Pancreas (tissue), 10 donors: ENCODE measurements around the gene ANKS1B. TPM values are rescaled to one million over a fixed set of nuclear protein-coding genes. Genes with fewer than 3 reads are reported as not detected.

ENCODE experiments used
- ATAC-seq, 4 donors: fragments of 200-7000 bp; cut with Tn5 transposase; one replicate each; pipeline versions ENCODE4 v1.8.0 to v1.9.1; 2020; ENCODE audit warnings: mild to moderate bottlenecking in 4 of 4, moderate library complexity in 4 of 4
- DNase-seq, 6 donors: peaks; one replicate each; pipeline ENCODE4 v3.0.0-alpha.2; 2020
- FAIRE-seq: peaks from 2 replicates; lab custom pipeline; 2012; peaks lifted over from hg19 to GRCh38; lab: Jason Lieb, UNC
- H3K27ac ChIP-seq, 4 donors: fragments of 200-600 bp; sonication (generic); 1 replicate in 3 of 4; 2 replicates in 1 of 4; pipeline versions ENCODE4 v1.5.0 to v1.8.0; 2020
- H3K27me3 ChIP-seq, 4 donors: fragments of 200-600 bp; one replicate each; pipeline ENCODE4 v1.8.0; 2021
- H3K36me3 ChIP-seq, 3 donors: fragments of 200-600 bp; sonication (generic) in 1 of 3; one replicate each; pipeline versions ENCODE4 v1.5.0 to v1.8.0; 2020 to 2021
- H3K4me1 ChIP-seq, 3 donors: fragments of 200-600 bp; one replicate each; pipeline ENCODE4 v1.8.0; 2021
- H3K4me3 ChIP-seq, 4 donors: fragments of 200-600 bp; sonication (generic) in 2 of 4; one replicate each; pipeline versions ENCODE4 v1.5.0 to v1.8.0; 2020 to 2021
- H3K9me3 ChIP-seq, 4 donors: fragments of 200-600 bp; one replicate each; pipeline ENCODE4 v1.8.0; 2021
- CTCF ChIP-seq, 4 donors: fragments of 200-600 bp; sonication (generic) in 3 of 4; IDR thresholded peaks; one replicate each; pipeline versions ENCODE4 v1.5.0 to v1.8.0; 2021; ENCODE audit warnings: antibody characterized with exemption in 4 of 4
- WGBS, 2 donors: extraction: QIAGEN DNeasy Blood & Tissue Kit; methylation state at CpG; one replicate each; pipeline ENCODE4 v1.1.7; 2013; 5-methylcytosine and 5-hydroxymethylcytosine counted together
- intact Hi-C, 3 donors: fragments of 100-400 bp; cut with DNase I; formaldehyde crosslinking; loops; one replicate each; pipeline versions ENCODE4 v1.11.1 to v1.14.2; 2022
- polyA plus RNA-seq, 2 donors: library from polyadenylated mRNA; stranded (reverse); fragments of 200-250 nt; gene quantifications; one replicate each; pipeline ENCODE4 v1.2.3, GENCODE V29; 2013
- total RNA-seq, 6 donors: library from RNA; stranded (reverse); fragmentation: NEBNext Ultra II Directional in 4 of 6; extraction: Animal tissue kit (Norgen Biotek cat#: 25700) in 4 of 6; gene quantifications; one replicate each; pipeline versions ENCODE4 v1.2.1 to v1.2.4, GENCODE V29; 2021 to 2023
- donor health status: healthy with polysubstance abuse.
- donor health status: DM: no; HTN: no; CAD: no; lungs with moderate emphysema.
- donor health status: DM: no; HTN: no; CAD: no.
- donor health status: control.
- donor health status: control.
- donor health status: Bipolar disorder and iron deficiency.
- donor health status: DM: yes; HTN: yes; CAD: no.
- donor health status: DM: no; HTN: no; CAD: no.
- donor health status: DM: no; HTN: no; CAD: no.
- donor health status: DM: yes; HTN: yes; CAD: no.

The ANKS1B gene
- total and polyA plus RNA-seq, 8 donors, result 0.49 to 3.2 (median 1.9) TPM

GRCh38 chr12:98691351-98691750 lies 1293.4 kb downstream of the ANKS1B start:
- Histone ChIP-seq H3K27me3 (no peaks in the 10 kb centered on the region), H3K9me3 (no peaks in the 10 kb centered on the region), H3K36me3 (no peaks in the 10 kb centered on the region), H3K4me3 (no peak overlapping the region), H3K27ac (no peak overlapping the region), H3K4me1 (peaks cover 0 to 3% (median 0%) of the 10 kb centered on the region in 3 donors)
- no peak for DNase-seq
- ATAC-seq, result no peak
- intact Hi-C loops, result loop anchor here in 1 of 3 donors (10.0 kb wide), 1 partner anchor 313 kb away; no protein-coding TSS in a partner anchor
- no peak for FAIRE-seq
- no peak for TF ChIP-seq CTCF (IDR thresholded peaks at IDR 0.05)

GRCh38 chr12:98686603-98687002 lies 1298.1 kb downstream of the ANKS1B start:
- Histone ChIP-seq H3K4me1 (peaks cover 0 to 1% (median 0%) of the 10 kb centered on the region in 3 donors), H3K27ac (no peak overlapping the region), H3K36me3 (peaks cover 0 to 21% (median 8%) of the 10 kb centered on the region in 3 donors), H3K9me3 (no peaks in the 10 kb centered on the region), H3K4me3 (no peak overlapping the region), H3K27me3 (no peaks in the 10 kb centered on the region)
- DNase-seq, result no peak
- ATAC-seq, result no peak
- intact Hi-C loops, result no loop called here
- FAIRE-seq, result no peak
- 60 to 65% methylated on average over 2 of the region's 2 CpGs for WGBS, 2 donors
- no peak for TF ChIP-seq CTCF (IDR thresholded peaks at IDR 0.05)

Other genes starting within 250 kb of the ANKS1B start
- gene BLTP3B, start 157.9 kb upstream of the ANKS1B start, total RNA-seq, result 10 to 100 TPM in 1 of 6 donors, 1 to 10 TPM in 5; 3.6 to 10.8 (median 5.2) TPM
- gene BLTP3B, start 157.9 kb upstream of the ANKS1B start, polyA plus RNA-seq, result 1 to 10 TPM; 2.0 to 5.6 TPM
- 10 to 100 TPM in 2 of 6 donors, 1 to 10 TPM in 4; 3.8 to 14.4 (median 7.0) TPM for gene ACTR6, start 215.9 kb upstream of the ANKS1B start, total RNA-seq
- 10 to 100 TPM in 1 of 2 donors, 1 to 10 TPM in 1; 5.0 to 10.4 TPM for gene ACTR6, start 215.9 kb upstream of the ANKS1B start, polyA plus RNA-seq